ENCODE data around the gene LRRC3C. TPM values are rescaled to one million over a fixed set of nuclear protein-coding genes. Genes with fewer than 3 reads are reported as not detected.

LRRC3C gene
- polyA plus RNA-seq, 1 experiment: not detected

- no peaks in the 10 kb centered on the region for H3K36me3 ChIP-seq (ENCODE audit: control insufficient read depth, insufficient read depth, low read length)
- no peak for DNase-seq (ENCODE audit: low read depth)
- TF ChIP-seq CTCF (IDR thresholded peaks at IDR 0.05; ENCODE audit: insufficient read depth, low read depth, low read length): no peak
- H3K27me3 ChIP-seq (ENCODE audit: control insufficient read depth, insufficient read depth, low read length): peaks cover 6% of the 10 kb centered on the region; the same call in 1 of the 2 replicates
- CTCF ChIA-PET: interaction anchor here (1.3 to 5.1 kb wide), 3 partner anchors 9 to 142 kb away, joined by 5 to 25 read pairs (median 15); partner anchors contain the start of gene PSMD3
- POLR2A ChIA-PET: no interaction called here
- H3K4me3 ChIP-seq (ENCODE audit: low read depth, low read length): no peak overlapping the region
These were observed 43.6 kb downstream of the LRRC3C start for GRCh38 chr17:39971076-39971603.

- Histone ChIP-seq H3K36me3 (ENCODE audit: control insufficient read depth, insufficient read depth, low read length) (no peaks in the 10 kb centered on the region), H3K27me3 (ENCODE audit: control insufficient read depth, insufficient read depth, low read length) (peaks cover 6% of the 10 kb centered on the region; the same call in 1 of the 2 replicates), H3K4me3 (ENCODE audit: low read depth, low read length) (no peak overlapping the region)
- no peak for DNase-seq (ENCODE audit: low read depth)
- TF ChIP-seq CTCF (IDR thresholded peaks at IDR 0.05; ENCODE audit: insufficient read depth, low read depth, low read length): no peak
- CTCF ChIA-PET: interaction anchor here (1.3 to 5.1 kb wide), 3 partner anchors 8 to 141 kb away, joined by 5 to 25 read pairs (median 15); partner anchors contain the start of gene PSMD3
- POLR2A ChIA-PET: no interaction called here
These were observed 44.7 kb downstream of the LRRC3C start for GRCh38 chr17:39972271-39972670.

- peaks cover 6% of the 10 kb centered on the region; the same call in 1 of the 2 replicates for H3K27me3 ChIP-seq (ENCODE audit: control insufficient read depth, insufficient read depth, low read length)
- ChIA-PET POLR2A (interaction anchor here (0.6 kb wide), 1 partner anchor 105 kb away, joined by 3 read pairs; no protein-coding TSS in a partner anchor), CTCF (interaction anchor here (2.8 kb wide), 1 partner anchor 15 kb away, joined by 16 read pairs; no protein-coding TSS in a partner anchor)
- DNase-seq (ENCODE audit: low read depth): no peak
- TF ChIP-seq CTCF (IDR thresholded peaks at IDR 0.05; ENCODE audit: insufficient read depth, low read depth, low read length): no peak
- no peaks in the 10 kb centered on the region for H3K36me3 ChIP-seq (ENCODE audit: control insufficient read depth, insufficient read depth, low read length)
- H3K4me3 ChIP-seq (ENCODE audit: low read depth, low read length): no peak overlapping the region
These were observed 46.0 kb downstream of the LRRC3C start for GRCh38 chr17:39973496-39973895.

- DNase-seq (ENCODE audit: low read depth): no peak
- TF ChIP-seq CTCF (IDR thresholded peaks at IDR 0.05; ENCODE audit: insufficient read depth, low read depth, low read length): no peak
These were observed 46.9 kb downstream of the LRRC3C start for GRCh38 chr17:39974433-39974832.

GRCh38 chr17:39975801-39976200, 48.3 kb downstream of the LRRC3C start:
- DNase-seq (ENCODE audit: low read depth): no peak
- CTCF ChIA-PET: interaction anchor here (0.6 to 2.8 kb wide), 4 partner anchors 13 to 192 kb away, joined by 3 to 16 read pairs (median 4); partner anchors contain the start of gene GSDMA
- H3K27me3 ChIP-seq (ENCODE audit: control insufficient read depth, insufficient read depth, low read length): 0 out of 2 replicates have a peak, but pooled peaks cover 3% of the 10 kb centered on the region
- no peaks in the 10 kb centered on the region for H3K36me3 ChIP-seq (ENCODE audit: control insufficient read depth, insufficient read depth, low read length)
- no peak overlapping the region for H3K4me3 ChIP-seq (ENCODE audit: low read depth, low read length)
- POLR2A ChIA-PET: no interaction called here
- TF ChIP-seq CTCF (IDR thresholded peaks at IDR 0.05; ENCODE audit: insufficient read depth, low read depth, low read length): no peak

More at GRCh38 chr17:39974433-39974832, 46.9 kb downstream of the LRRC3C start:
- Histone ChIP-seq H3K4me3 (ENCODE audit: low read depth, low read length) (no peak overlapping the region), H3K36me3 (ENCODE audit: control insufficient read depth, insufficient read depth, low read length) (no peaks in the 10 kb centered on the region), H3K27me3 (ENCODE audit: control insufficient read depth, insufficient read depth, low read length) (peaks cover 6% of the 10 kb centered on the region; the same call in 1 of the 2 replicates)
- CTCF ChIA-PET: interaction anchor here (1.1 to 2.8 kb wide), 2 partner anchors 16 to 35 kb away, joined by 3 to 16 read pairs; no protein-coding TSS in a partner anchor
- POLR2A ChIA-PET: no interaction called here
